H9 (cell line): Measurements from ENCODE around the gene CDHR5. TPM values are rescaled to one million over a fixed set of nuclear protein-coding genes. Genes with fewer than 3 reads are reported as not detected.

Source experiments
- DNase-seq: peaks from one replicate; pipeline ENCODE4 v3.0.0-alpha.2; 2017
- H2AFZ ChIP-seq: one replicate; pipeline ENCODE4 v1.6.1; 2013; ENCODE audit warnings: mild to moderate bottlenecking, low read length, control low read depth, moderate library complexity
- H2AK5ac ChIP-seq: 2 replicates; pipeline ENCODE4 v1.6.1; 2013; ENCODE audit warnings: low read length, control low read depth, mixed read lengths; ENCODE audit not compliant: insufficient read length
- H2BK120ac ChIP-seq: one replicate; pipeline ENCODE4 v1.6.1; 2013; ENCODE audit warnings: low read depth, mild to moderate bottlenecking, low read length, control low read depth, inconsistent platforms; ENCODE audit not compliant: poor library complexity, severe bottlenecking
- H2BK12ac ChIP-seq: 2 replicates; pipeline ENCODE4 v1.6.1; 2013; ENCODE audit warnings: low read length, control low read depth, mixed read lengths, low read depth; ENCODE audit not compliant: insufficient read length
- H2BK15ac ChIP-seq: 2 replicates; pipeline ENCODE4 v1.6.1; 2013; ENCODE audit warnings: low read depth, low read length, control low read depth
- H2BK20ac ChIP-seq: one replicate; pipeline ENCODE4 v1.6.1; 2013; ENCODE audit warnings: low read depth, mild to moderate bottlenecking, low read length, control low read depth, inconsistent platforms; ENCODE audit not compliant: poor library complexity, severe bottlenecking
- H2BK5ac ChIP-seq: 2 replicates; pipeline ENCODE4 v1.6.1; 2013; ENCODE audit warnings: low read length, control low read depth, mixed read lengths; ENCODE audit not compliant: insufficient read length
- H3K14ac ChIP-seq: 2 replicates; pipeline ENCODE4 v1.6.1; 2013; ENCODE audit warnings: low read length, control low read depth; ENCODE audit not compliant: insufficient read depth
- H3K18ac ChIP-seq: 2 replicates; pipeline ENCODE4 v1.6.1; 2013; ENCODE audit warnings: low read depth, mild to moderate bottlenecking, mixed read lengths, low read length, control low read depth; ENCODE audit not compliant: insufficient read length
- H3K23ac ChIP-seq: 2 replicates; pipeline ENCODE4 v1.6.1; 2013; ENCODE audit warnings: low read length, control low read depth, mixed read lengths, low read depth; ENCODE audit not compliant: insufficient read length
- H3K23me2 ChIP-seq: 2 replicates; pipeline ENCODE4 v1.6.1; 2013; ENCODE audit warnings: low read depth, mild to moderate bottlenecking, mixed read lengths, low read length, control low read depth; ENCODE audit not compliant: insufficient read length, poor library complexity, severe bottlenecking
- H3K27ac ChIP-seq: 2 replicates; pipeline ENCODE4 v1.5.1; 2013; ENCODE audit warnings: low read length, control low read depth, mixed read lengths, low read depth; ENCODE audit not compliant: insufficient read length
- H3K27me3 ChIP-seq: 2 replicates; pipeline ENCODE4 v1.6.1; 2013; ENCODE audit warnings: low read length, control low read depth, inconsistent platforms; ENCODE audit not compliant: insufficient read depth
- H3K4ac ChIP-seq: 2 replicates; pipeline ENCODE4 v1.6.1; 2013; ENCODE audit warnings: low read depth, mild to moderate bottlenecking, control low read depth, inconsistent platforms, low read length, moderate library complexity
- H3K4me1 ChIP-seq: 2 replicates; pipeline ENCODE4 v1.6.1; 2013; ENCODE audit warnings: low read length, control low read depth, inconsistent platforms; ENCODE audit not compliant: insufficient read depth
- H3K4me2 ChIP-seq: 2 replicates; pipeline ENCODE4 v1.6.1; 2013; ENCODE audit warnings: low read length, control low read depth, mixed read lengths; ENCODE audit not compliant: insufficient read length, insufficient read depth
- H3K56ac ChIP-seq: 2 replicates; pipeline ENCODE4 v1.6.1; 2013; ENCODE audit warnings: low read depth, mild to moderate bottlenecking, mixed read lengths, low read length, control low read depth; ENCODE audit not compliant: insufficient read length
- H3K79me1 ChIP-seq: 2 replicates; pipeline ENCODE4 v1.6.1; 2013; ENCODE audit warnings: low read depth, mild to moderate bottlenecking, moderate library complexity, low read length, control low read depth, inconsistent platforms; ENCODE audit not compliant: insufficient read depth, poor library complexity, severe bottlenecking
- H3K79me2 ChIP-seq: 2 replicates; pipeline ENCODE4 v1.6.1; 2013; ENCODE audit warnings: low read length, control low read depth, inconsistent platforms; ENCODE audit not compliant: insufficient read depth
- H3K9ac ChIP-seq: 2 replicates; pipeline ENCODE4 v1.6.1; 2013; ENCODE audit warnings: low read length, control low read depth, mixed read lengths; ENCODE audit not compliant: insufficient read length; ENCODE audit errors: extremely low read depth
- H3K9me3 ChIP-seq: one replicate; pipeline ENCODE4 v1.6.1; 2013; ENCODE audit warnings: low read depth, low read length, inconsistent platforms; ENCODE audit not compliant: control insufficient read depth
- H3T11ph ChIP-seq: one replicate; pipeline ENCODE4 v1.6.1; 2013; ENCODE audit warnings: mild to moderate bottlenecking, low read length, control low read depth, inconsistent platforms
- H4K20me1 ChIP-seq: one replicate; pipeline ENCODE4 v1.6.1; 2013; ENCODE audit not compliant: control insufficient read depth, insufficient read length, insufficient read depth
- H4K5ac ChIP-seq: 2 replicates; pipeline ENCODE4 v1.6.1; 2013; ENCODE audit warnings: low read depth, mild to moderate bottlenecking, mixed read lengths, low read length, control low read depth; ENCODE audit not compliant: insufficient read length
- H4K8ac ChIP-seq: replicated peaks from 2 replicates; pipeline ENCODE4 v1.6.1; 2013; ENCODE audit warnings: low read length, control low read depth, mixed read lengths, low read depth; ENCODE audit not compliant: insufficient read length
- H4K91ac ChIP-seq: 2 replicates; pipeline ENCODE4 v1.6.1; 2013; ENCODE audit warnings: low read depth, mild to moderate bottlenecking, moderate library complexity, mixed read lengths, low read length, control low read depth; ENCODE audit not compliant: insufficient read length
- H3K27ac Mint-ChIP-seq, 3 experiments: 2 replicates in 2 of 3; 3 replicates in 1 of 3; pipeline ENCODE4 v1.8.0; 2020 to 2021; ENCODE audit warnings: mixed read lengths in 3 of 3, mild to moderate bottlenecking in 1 of 3, moderate library complexity in 1 of 3
- H3K27me3 Mint-ChIP-seq: 2 replicates; pipeline ENCODE4 v1.8.0; 2021; ENCODE audit warnings: low read depth, mild to moderate bottlenecking, moderate library complexity, mixed read lengths
- H3K36me3 Mint-ChIP-seq, 3 experiments: 2 replicates in 2 of 3; 3 replicates in 1 of 3; pipeline ENCODE4 v1.8.0; 2020 to 2021; ENCODE audit warnings: low read depth in 3 of 3, mixed read lengths in 3 of 3; ENCODE audit not compliant: insufficient read depth in 1 of 3
- H3K4me1 Mint-ChIP-seq, 2 experiments: 2 replicates each; pipeline ENCODE4 v1.8.0; 2020; ENCODE audit warnings: mixed read lengths in 2 of 2
- H3K4me3 Mint-ChIP-seq, 2 experiments: 2 replicates in 1 of 2; 3 replicates in 1 of 2; pipeline ENCODE4 v1.8.0; 2020 to 2021; ENCODE audit warnings: mild to moderate bottlenecking in 2 of 2, mixed read lengths in 2 of 2, moderate library complexity in 1 of 2
- H3K9me3 Mint-ChIP-seq, 2 experiments: 2 replicates in 1 of 2; 3 replicates in 1 of 2; pipeline ENCODE4 v1.8.0; 2020; ENCODE audit warnings: mild to moderate bottlenecking in 2 of 2, mixed read lengths in 2 of 2, moderate library complexity in 1 of 2
- WGBS: extraction: QIAGEN DNeasy Blood & Tissue Kit; methylation state at CpG from one replicate; pipeline ENCODE4 v1.1.7; 2013; ENCODE audit warnings: missing lambda C conversion rate, low lambda C conversion rate, mixed read lengths; ENCODE audit not compliant: insufficient read length; ENCODE audit errors: extremely low coverage; 5-methylcytosine and 5-hydroxymethylcytosine counted together
- total RNA-seq: library from RNA; stranded (reverse); gene quantifications from 2 replicates; pipeline ENCODE4 v1.2.1, GENCODE V29; 2021
- TF ChIP-seq, protein P1 (sequence below): fragments of 200-600 bp; sonication (generic); conservative IDR thresholded peaks from 3 replicates; pipeline ENCODE4 v1.8.0; 2021; ENCODE audit warnings: antibody characterized with exemption, mild to moderate bottlenecking

CDHR5 gene
- total RNA-seq, 1 experiment from 2014 or later, result not detected

DNA sequence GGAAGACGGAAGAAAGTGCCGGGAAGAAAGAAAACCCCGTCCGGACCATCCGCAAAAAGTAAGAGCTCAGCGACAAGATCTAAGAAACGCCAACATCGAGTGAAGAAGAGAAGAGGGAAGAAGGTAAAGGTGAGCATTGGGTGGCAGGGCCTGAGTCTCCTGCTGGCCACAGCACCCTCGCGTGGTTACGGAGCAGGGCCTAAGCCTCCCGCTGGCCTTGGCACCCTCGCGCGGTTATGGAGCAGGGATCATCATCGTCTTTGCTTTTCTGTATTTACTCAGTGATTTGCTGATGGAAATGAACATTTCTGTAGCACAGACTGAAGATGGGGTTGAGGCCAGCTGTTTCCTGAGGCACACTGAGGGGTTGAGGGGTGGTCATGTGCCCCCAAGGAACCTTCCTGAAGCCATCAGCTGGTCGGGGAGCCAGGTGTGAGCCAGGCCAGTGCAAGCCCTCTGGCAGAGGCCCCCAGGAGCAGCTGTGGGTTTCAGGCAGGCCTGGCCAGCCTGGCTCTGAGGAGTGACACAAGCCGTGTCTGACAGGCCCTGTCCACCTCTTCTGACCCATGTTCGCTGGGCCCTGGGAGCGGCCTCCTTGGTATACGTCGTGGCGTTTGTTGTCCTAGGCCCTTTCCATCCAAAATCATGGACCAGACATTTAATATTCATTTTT lies 23.0 kb downstream of the CDHR5 start:
- no peaks in the 10 kb centered on the region for H3K4me1 Mint-ChIP-seq

More for the DNA sequence above, 23.0 kb downstream of the CDHR5 start:
- H3K4me2 ChIP-seq, result no peak overlapping the region
- no peak overlapping the region for H2BK12ac ChIP-seq
- H3K27ac ChIP-seq, result no peak overlapping the region
- H3K4ac ChIP-seq, result no peak overlapping the region
- H4K91ac ChIP-seq, result no peak overlapping the region
- H3K56ac ChIP-seq, result no peak overlapping the region
- no CpG with 5 or more reads among the region's 23 CpGs for whole genome bisulfite sequencing
- no peaks in the 10 kb centered on the region for H3K79me2 ChIP-seq
- no peak overlapping the region for H2AK5ac ChIP-seq
- TF ChIP-seq, protein P1, sequence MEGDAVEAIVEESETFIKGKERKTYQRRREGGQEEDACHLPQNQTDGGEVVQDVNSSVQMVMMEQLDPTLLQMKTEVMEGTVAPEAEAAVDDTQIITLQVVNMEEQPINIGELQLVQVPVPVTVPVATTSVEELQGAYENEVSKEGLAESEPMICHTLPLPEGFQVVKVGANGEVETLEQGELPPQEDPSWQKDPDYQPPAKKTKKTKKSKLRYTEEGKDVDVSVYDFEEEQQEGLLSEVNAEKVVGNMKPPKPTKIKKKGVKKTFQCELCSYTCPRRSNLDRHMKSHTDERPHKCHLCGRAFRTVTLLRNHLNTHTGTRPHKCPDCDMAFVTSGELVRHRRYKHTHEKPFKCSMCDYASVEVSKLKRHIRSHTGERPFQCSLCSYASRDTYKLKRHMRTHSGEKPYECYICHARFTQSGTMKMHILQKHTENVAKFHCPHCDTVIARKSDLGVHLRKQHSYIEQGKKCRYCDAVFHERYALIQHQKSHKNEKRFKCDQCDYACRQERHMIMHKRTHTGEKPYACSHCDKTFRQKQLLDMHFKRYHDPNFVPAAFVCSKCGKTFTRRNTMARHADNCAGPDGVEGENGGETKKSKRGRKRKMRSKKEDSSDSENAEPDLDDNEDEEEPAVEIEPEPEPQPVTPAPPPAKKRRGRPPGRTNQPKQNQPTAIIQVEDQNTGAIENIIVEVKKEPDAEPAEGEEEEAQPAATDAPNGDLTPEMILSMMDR, result no peak
- no peaks in the 10 kb centered on the region for H3K27me3 ChIP-seq
- no peak overlapping the region for H3T11ph ChIP-seq
- H3K27me3 Mint-ChIP-seq, result 0 out of 2 replicates have a peak, but pooled peaks cover 2% of the 10 kb centered on the region
- H3K9me3 ChIP-seq, result no peaks in the 10 kb centered on the region
- no peak overlapping the region for H3K9ac ChIP-seq
- peak overlapping the region in 1 of 3 experiments; percentile 45; a peak in 2 of 7 replicates for H3K27ac Mint-ChIP-seq
- no peak overlapping the region for H3K23ac ChIP-seq
- no peaks in the 10 kb centered on the region for H3K79me1 ChIP-seq
- no peak overlapping the region for H2BK20ac ChIP-seq
- H4K8ac ChIP-seq, result no peak overlapping the region
- H2BK5ac ChIP-seq, result no peak overlapping the region
- no peaks in the 10 kb centered on the region; a peak in 1 of 5 replicates for H3K9me3 Mint-ChIP-seq
- no peak overlapping the region for H2BK120ac ChIP-seq
- no peak overlapping the region for H3K4me3 Mint-ChIP-seq
- H4K5ac ChIP-seq, result no peak overlapping the region
- no peak for DNase-seq
- H3K18ac ChIP-seq, result no peak overlapping the region
- no peak overlapping the region for H3K14ac ChIP-seq
- H3K23me2 ChIP-seq, result no peaks in the 10 kb centered on the region
- H2AFZ ChIP-seq, result no peak overlapping the region
- H3K4me1 ChIP-seq, result no peaks in the 10 kb centered on the region
- peaks cover 3% of the 10 kb centered on the region for H4K20me1 ChIP-seq
- H2BK15ac ChIP-seq, result no peak overlapping the region
- peaks cover 39 to 71% (median 71%) of the 10 kb centered on the region in 3 experiments; a peak in 6 of 7 replicates for H3K36me3 Mint-ChIP-seq
